ENCODE measurements around the gene BNIP5. TPM values are rescaled to one million over a fixed set of nuclear protein-coding genes. Genes with fewer than 3 reads are reported as not detected.
A peak's percentile ranks its signal among the peaks of the same experiment; 100 is the strongest.

Gene BNIP5
- total and polyA plus RNA-seq, 3 donors from 2014 or later: 0.68 to 0.96 (median 0.87) TPM

DNA sequence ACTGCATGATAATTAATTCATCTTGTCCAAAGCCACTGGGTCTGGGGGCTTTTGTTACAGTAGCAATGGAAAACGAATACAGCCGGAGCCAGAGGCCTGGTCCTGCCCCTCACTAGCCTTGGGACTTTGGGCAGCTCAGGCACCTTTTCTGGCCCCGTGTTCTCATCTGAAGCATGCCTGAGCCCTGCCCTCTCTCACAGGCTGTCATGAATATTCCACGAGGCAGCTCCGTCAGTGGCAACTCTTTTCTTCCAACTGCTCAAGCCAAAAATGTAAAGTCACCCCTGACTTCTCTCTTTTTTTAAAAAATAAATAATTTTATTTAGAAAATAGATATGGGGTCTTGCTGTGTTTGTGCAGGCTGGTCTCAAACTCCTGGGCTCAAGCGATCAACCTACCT lies 5.3 kb downstream of the BNIP5 start:
- no peak for DNase-seq
- Histone ChIP-seq H3K27ac (no peak overlapping the region), H3K9me3 (no peaks in the 10 kb centered on the region), H3K4me1 (peaks cover 51% of the 10 kb centered on the region), H3K27me3 (no peaks in the 10 kb centered on the region), H3K36me3 (ENCODE audit: low read depth, missing control alignments) (no peaks in the 10 kb centered on the region), H3K4me3 (no peak overlapping the region)
- TF ChIP-seq POLR2A (IDR thresholded peaks at IDR 0.05): no peak
- TF ChIP-seq, protein P1, sequence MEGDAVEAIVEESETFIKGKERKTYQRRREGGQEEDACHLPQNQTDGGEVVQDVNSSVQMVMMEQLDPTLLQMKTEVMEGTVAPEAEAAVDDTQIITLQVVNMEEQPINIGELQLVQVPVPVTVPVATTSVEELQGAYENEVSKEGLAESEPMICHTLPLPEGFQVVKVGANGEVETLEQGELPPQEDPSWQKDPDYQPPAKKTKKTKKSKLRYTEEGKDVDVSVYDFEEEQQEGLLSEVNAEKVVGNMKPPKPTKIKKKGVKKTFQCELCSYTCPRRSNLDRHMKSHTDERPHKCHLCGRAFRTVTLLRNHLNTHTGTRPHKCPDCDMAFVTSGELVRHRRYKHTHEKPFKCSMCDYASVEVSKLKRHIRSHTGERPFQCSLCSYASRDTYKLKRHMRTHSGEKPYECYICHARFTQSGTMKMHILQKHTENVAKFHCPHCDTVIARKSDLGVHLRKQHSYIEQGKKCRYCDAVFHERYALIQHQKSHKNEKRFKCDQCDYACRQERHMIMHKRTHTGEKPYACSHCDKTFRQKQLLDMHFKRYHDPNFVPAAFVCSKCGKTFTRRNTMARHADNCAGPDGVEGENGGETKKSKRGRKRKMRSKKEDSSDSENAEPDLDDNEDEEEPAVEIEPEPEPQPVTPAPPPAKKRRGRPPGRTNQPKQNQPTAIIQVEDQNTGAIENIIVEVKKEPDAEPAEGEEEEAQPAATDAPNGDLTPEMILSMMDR (IDR thresholded peaks at IDR 0.05): no peak
- WGBS, 2 donors: 86 to 87% methylated on average over 6 of the region's 6 CpGs
- intact Hi-C loops (cut with DNase I; ENCODE audit: low total_unique reads): no loop called here

DNA sequence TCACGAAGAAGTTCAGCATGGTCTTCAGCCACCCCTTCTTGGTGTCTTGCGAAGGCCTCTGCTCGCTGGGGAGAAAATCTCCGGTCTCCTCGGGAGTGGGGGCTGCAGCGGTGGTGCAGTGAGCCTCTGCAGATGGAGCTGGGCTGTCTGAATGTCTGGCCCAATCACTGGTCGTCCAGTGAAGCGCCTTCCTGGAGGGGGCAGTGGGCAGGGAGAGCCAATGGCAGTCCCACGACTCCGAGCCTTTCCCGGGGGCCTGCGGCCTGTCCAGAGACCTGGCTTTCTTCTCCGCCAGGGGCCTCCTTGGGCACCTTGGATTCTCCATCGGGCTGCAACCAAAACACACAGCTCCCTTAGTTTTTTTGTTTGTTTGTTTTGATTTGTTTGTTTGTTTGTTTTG lies 6.3 kb downstream of the BNIP5 start:
- WGBS, 2 donors: 96 to 97% methylated on average over 14 of the region's 14 CpGs
- H3K4me3 ChIP-seq: no peak overlapping the region
- no peak for TF ChIP-seq POLR2A (IDR thresholded peaks at IDR 0.05)
- TF ChIP-seq, protein P1 (IDR thresholded peaks at IDR 0.05): no peak
- peaks cover 49% of the 10 kb centered on the region for H3K4me1 ChIP-seq
- intact Hi-C loops (cut with DNase I; ENCODE audit: low total_unique reads): no loop called here
- no peak for DNase-seq
- no peaks in the 10 kb centered on the region for H3K36me3 ChIP-seq (ENCODE audit: low read depth, missing control alignments)
- H3K9me3 ChIP-seq: no peaks in the 10 kb centered on the region
- no peak overlapping the region for H3K27ac ChIP-seq
- H3K27me3 ChIP-seq: no peaks in the 10 kb centered on the region

DNA sequence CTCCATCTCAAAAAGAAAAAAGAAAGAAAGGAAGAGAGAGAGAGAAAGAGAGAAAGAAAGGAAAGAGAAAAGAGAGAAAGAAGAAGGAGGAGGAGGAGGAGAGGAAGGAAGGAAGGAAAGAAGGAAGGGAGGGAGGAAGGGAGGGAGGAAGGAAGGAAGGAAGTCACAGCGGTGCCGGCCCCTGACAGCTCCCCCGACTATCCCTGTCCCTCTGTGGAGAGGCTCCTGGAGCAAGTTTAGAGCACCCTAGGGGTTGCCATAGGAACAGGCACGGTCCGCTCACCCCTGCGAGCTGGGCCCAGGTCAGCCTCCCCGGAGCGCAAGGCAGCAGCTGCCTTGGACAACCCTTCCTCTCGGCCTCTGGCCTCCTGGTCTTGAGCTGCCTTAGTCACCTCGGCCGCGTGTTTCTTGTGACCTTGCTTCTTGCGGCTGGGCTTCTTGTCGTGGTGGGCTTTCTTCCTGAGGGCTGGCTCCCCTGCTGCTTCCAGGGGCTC lies 6.8 kb downstream of the BNIP5 start:
- Histone ChIP-seq H3K27ac (peak overlapping the region in 1 of 2 donors; percentile 15), H3K27me3 (no peaks in the 10 kb centered on the region), H3K4me1 (peaks cover 48% of the 10 kb centered on the region), H3K9me3 (no peaks in the 10 kb centered on the region), H3K36me3 (ENCODE audit: low read depth, missing control alignments) (no peaks in the 10 kb centered on the region), H3K4me3 (no peak overlapping the region)
- DNase-seq: no peak
- TF ChIP-seq, protein P1 (IDR thresholded peaks at IDR 0.05): no peak
- TF ChIP-seq POLR2A (IDR thresholded peaks at IDR 0.05): no peak
- 81 to 85% methylated on average over 14 of the region's 14 CpGs for WGBS, 2 donors
- intact Hi-C loops (cut with DNase I; ENCODE audit: low total_unique reads): no loop called here

DNA sequence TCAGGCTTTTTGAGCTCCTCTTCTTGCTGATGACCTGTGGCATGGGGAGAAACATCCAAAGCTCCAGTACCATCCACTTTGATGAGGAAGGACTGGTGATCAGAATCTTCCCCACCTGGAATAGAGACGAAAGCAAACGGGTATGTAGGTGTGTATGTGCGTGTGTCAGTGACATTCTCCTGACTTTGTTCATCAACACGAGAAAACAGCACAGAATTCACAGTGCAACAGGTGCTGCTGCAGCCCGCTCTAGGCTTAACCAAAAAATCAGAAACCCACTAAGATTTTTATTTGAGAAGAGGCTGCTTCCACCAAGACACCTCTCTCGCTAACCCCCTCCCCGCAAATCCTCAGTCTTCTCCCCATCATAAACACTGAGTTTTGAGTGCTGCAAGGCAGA lies 8.1 kb downstream of the BNIP5 start:
- WGBS, 2 donors: 75 to 80% methylated on average over 7 of the region's 7 CpGs
- Histone ChIP-seq H3K9me3 (no peaks in the 10 kb centered on the region), H3K36me3 (ENCODE audit: low read depth, missing control alignments) (no peaks in the 10 kb centered on the region), H3K27ac (peak overlapping the region in 1 of 2 donors; percentile 11), H3K27me3 (no peaks in the 10 kb centered on the region), H3K4me1 (peaks cover 36% of the 10 kb centered on the region), H3K4me3 (no peak overlapping the region)
- no peak for DNase-seq
- intact Hi-C loops (cut with DNase I; ENCODE audit: low total_unique reads): no loop called here
- TF ChIP-seq POLR2A (IDR thresholded peaks at IDR 0.05): no peak
- TF ChIP-seq, protein P1 (IDR thresholded peaks at IDR 0.05): no peak

DNA sequence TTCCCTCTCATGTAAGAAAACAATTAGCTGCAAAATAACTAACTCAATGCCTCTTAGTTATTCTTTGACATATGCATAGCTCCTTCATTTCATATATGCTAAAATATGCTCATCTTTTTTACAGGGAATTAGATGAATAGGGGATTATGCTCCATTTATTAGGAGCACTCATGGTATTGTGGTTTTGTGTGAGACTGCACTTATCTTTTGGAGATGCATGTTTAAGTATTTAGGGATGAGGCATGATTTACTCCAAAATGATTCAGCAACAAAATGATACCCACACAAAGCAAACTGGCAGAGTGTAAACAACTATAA lies 8.8 kb downstream of the BNIP5 start:
- intact Hi-C loops (cut with DNase I; ENCODE audit: low total_unique reads): no loop called here
- Histone ChIP-seq H3K9me3 (no peaks in the 10 kb centered on the region), H3K36me3 (ENCODE audit: low read depth, missing control alignments) (no peaks in the 10 kb centered on the region), H3K4me1 (peaks cover 32% of the 10 kb centered on the region), H3K4me3 (no peak overlapping the region), H3K27me3 (no peaks in the 10 kb centered on the region), H3K27ac (peak overlapping the region in 1 of 2 donors; percentile 11)
- TF ChIP-seq, protein P1 (IDR thresholded peaks at IDR 0.05): no peak
- no peak for TF ChIP-seq POLR2A (IDR thresholded peaks at IDR 0.05)
- DNase-seq: no peak

Data from testis (tissue), 3 donors.